Activated T-cell treated with anti-CD3 and anti-CD28 coated beads for 24 hours (primary cell): ENCODE results near the gene LMF2.
"Not testable (repeated sequence)": the region's sequence is repeated elsewhere in the genome, so short reads cannot be mapped to it uniquely, and the experiment has no call there.

Experiments
- DNase-seq: peaks from one replicate; pipeline ENCODE4 v3.0.0-alpha.2; 2020; ENCODE audit warnings: low read depth

Gene LMF2

DNA sequence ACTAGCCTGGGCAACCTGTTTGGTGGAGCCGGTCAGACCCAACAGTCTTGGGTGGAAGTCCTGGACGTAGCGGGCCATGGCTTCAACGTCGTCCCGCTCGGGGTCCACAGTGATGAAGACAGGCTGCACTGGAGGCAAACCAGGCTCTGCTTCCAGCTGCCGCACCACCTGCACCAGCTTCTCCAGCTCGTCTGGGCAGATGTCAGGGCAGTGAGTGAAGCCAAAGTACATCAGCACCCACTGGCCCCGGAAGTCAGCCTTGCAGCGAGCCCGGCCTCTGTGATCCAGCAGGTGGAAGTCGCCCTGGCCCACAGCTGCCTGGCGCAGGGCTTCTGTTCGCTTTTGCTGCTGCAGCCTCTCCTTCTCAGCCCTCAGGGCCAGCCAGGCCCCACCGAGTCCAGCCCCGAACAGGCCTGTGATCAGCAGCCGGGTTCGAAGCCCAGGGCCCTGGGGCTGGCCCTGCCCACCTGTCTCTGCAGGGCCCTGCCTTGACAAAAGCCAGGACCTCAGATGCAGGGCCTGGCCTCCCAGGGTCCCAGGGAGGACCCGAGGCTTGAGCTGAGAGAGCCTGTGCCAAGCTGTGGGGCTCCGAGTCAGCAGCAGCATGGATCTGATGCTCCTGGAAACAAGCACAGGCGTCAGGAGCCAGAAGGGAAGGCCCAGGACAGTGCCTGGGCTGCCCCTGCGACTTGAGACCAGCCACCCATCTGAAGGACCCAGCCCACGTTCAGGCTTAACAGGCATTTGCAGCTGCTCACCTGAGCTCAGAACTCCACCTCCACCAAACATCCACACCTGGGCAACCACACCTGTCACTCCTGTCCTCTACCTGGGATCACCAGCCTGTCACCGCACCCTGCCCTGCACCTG is 16.5 kb upstream of the LMF2 start:
- no peak for DNase-seq

- no peak for DNase-seq
Observed at GRCh38 chr22:50523458-50523805, 15.9 kb upstream of the LMF2 start.

DNA sequence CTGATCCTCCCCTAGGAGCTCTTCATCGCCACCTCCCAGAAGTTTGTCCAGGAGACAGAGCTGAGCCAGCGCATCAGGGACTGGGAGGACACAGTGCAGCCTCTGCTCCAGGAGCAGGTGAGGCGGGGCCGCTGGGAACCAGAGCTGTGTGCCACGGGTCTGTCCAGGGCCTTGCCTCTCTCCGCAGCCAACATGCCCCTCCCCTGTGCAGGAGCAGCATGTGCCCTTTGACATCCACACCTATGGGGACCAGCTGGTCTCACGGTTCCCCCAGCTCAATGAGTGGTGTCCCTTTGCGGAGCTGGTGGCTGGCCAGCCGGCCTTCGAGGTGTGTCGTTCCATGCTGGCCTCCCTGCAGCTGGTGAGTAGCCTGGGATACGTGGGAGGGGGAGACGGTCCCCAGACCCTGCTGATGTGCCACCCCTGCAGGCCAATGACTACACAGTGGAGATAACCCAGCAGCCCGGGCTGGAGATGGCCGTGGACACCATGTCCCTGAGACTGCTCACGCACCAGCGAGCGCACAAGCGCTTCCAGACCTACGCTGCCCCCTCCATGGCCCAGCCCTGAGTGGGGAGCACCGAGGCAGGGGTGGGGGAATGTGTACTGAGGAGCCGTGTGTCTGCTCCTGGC is 15.4 kb upstream of the LMF2 start:
- no peak for DNase-seq

DNA sequence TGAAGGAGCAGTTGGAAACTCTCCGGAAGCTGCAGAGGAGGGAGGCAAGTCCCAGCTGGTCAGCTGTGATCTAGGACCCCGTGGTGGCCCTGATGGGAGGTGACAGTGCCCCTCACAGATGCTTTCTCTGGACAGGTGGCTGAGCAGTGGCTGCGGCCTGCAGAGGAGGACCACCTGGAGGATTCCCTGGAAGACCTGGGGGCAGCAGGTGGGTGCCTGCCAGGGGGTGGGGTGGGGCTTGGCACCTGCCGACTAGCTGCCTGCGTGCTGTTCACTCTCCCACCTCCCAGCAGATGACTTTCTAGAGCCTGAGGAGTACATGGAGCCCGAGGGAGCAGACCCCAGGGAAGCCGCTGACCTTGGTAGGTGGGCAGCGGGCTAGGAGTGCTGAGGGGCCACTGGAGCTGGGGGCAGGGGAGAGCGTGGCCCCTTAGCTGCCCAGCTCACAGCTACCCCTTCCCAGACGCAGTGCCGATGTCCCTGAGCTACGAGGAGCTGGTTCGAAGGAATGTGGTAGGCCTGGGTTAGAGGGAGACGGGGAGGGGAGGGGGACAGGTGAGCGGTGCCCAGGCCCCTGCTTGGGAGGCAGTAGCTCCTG is 14.8 kb upstream of the LMF2 start:
- DNase-seq = no peak

GRCh38 chr22:50521710-50522109 is 14.2 kb upstream of the LMF2 start:
- DNase-seq = no peak

DNA sequence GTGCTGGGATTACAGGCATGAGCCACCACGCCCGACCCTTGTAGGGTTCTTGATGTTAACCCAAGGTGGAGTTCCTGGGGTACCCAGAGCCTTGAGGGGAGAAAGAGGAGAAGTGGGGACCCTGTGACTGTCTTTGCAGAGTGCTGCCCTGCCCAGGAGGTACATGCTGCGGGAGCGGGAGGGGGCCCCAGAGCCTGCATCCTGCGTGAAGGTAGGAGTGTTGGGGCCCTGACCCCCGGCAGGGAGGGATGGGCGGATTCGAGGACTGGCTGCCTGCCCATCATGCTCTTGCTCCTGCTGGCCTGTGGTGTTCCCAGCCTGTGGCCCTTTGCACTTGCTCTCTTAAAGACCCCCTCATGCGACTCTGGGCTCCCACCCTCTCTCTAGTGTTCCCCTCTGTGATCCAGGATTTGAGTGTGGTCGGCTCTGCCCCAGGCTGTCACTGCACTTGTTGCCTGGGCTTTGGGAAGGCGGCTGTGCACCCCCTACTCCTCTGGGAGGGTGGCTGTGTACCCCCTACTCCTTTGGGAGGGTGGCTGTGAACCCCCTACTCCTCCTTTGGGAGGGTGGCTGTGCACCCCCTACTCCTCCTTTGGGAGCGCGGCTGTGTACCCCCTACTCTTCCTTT is 13.4 kb upstream of the LMF2 start:
- no peak for DNase-seq

DNA sequence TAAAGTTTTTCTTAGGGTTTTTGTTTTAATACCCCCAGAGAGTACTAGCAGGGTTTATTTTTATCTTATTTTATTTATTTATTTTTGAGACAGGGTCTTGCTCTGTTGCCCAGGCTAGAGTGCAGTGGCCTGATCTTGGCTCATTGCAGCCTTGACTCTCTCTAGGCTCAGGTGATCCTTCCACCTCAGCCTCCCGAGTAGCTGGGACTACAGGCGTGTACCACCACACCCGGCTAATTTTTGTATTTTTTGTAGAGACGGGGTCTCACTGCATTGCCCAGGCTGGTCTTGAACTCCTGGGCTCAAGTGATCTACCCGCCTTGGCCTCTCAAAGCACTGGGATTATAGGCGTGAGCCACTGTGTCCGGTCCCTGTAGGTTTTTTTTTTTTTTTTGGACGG is 12.7 kb upstream of the LMF2 start:
- not testable (repeated sequence) for DNase-seq

- DNase-seq = no peak
Observed at GRCh38 chr22:50519151-50519550, 11.6 kb upstream of the LMF2 start.

DNA sequence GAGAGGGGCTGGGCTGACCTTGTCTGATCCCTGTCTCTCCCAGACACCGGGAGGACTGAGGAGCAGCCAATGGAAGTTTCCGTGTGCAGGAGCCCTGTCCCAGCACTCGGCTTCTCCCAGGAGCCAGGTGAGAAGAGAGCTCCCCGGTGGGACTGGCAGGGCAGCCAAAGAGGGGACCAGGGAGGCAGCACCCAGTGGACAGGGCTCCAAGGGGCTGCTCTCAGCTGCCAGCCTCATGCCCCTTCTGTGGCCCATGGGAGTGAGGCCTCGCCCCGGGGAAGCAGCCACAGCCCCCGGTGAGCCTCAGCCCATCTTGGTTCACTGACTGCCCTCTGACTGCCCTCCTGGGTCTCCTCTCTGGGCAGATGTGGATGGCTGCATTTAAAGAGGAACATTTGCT is 11.1 kb upstream of the LMF2 start:
- DNase-seq = no peak

- DNase-seq = no peak
Observed at GRCh38 chr22:50517495-50518260, 10.2 kb upstream of the LMF2 start.

DNA sequence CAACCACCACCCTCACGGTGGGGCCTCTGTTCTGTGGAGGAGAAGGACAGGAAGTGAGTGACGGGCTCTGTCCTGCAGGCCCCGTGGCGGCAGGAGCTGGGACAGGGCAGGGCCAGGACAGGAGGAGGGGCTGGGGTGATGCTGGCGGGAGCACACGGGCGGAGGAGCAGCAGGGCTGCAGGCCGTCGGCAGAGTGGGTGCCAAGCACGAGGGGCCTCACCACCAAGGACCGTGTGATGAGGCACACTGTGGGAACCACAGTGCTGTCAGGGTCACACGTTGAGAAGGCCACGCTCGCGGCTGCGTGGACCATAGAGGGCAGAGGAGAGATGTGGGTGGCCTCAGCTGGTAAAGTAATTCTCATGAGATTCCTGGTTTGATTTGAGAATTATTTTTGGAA is 9.4 kb upstream of the LMF2 start:
- DNase-seq = no peak

DNA sequence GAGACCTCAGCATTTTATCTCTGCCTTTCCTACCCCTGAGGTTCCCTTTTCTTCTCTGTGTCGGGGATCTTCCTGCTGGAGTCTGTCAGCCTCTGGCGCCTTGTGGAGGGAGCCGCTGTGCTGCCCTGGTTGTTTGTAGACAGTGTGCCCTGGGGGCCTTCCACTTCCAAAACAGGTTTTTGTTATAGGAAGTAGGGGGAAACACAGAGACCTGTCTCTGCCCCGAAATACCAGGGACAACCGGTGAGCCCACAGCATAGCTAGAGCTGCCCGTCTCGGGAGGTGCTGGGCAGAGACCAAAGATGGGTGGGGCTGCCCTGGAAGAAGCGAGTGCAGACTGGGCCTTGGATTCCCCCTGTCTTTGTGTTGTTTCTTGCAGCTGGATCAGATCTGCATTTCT is 8.6 kb upstream of the LMF2 start:
- no peak for DNase-seq

- no peak for DNase-seq
Observed at GRCh38 chr22:50513175-50513574, 5.7 kb upstream of the LMF2 start.

GRCh38 chr22:50508897-50509296 is 1.4 kb upstream of the LMF2 start:
- no peak for DNase-seq

- peak; percentile 97 for DNase-seq
Observed at GRCh38 chr22:50507991-50508884, 736 bp upstream of the LMF2 start, which contains the start of gene NCAPH2. NCAPH2 (plus strand) TSS chr22:50508224; CDS start chr22:50508338, 114 bp downstream.

GRCh38 chr22:50506611-50507420 is 686 bp downstream of the LMF2 start:
- DNase-seq = no peak

DNA sequence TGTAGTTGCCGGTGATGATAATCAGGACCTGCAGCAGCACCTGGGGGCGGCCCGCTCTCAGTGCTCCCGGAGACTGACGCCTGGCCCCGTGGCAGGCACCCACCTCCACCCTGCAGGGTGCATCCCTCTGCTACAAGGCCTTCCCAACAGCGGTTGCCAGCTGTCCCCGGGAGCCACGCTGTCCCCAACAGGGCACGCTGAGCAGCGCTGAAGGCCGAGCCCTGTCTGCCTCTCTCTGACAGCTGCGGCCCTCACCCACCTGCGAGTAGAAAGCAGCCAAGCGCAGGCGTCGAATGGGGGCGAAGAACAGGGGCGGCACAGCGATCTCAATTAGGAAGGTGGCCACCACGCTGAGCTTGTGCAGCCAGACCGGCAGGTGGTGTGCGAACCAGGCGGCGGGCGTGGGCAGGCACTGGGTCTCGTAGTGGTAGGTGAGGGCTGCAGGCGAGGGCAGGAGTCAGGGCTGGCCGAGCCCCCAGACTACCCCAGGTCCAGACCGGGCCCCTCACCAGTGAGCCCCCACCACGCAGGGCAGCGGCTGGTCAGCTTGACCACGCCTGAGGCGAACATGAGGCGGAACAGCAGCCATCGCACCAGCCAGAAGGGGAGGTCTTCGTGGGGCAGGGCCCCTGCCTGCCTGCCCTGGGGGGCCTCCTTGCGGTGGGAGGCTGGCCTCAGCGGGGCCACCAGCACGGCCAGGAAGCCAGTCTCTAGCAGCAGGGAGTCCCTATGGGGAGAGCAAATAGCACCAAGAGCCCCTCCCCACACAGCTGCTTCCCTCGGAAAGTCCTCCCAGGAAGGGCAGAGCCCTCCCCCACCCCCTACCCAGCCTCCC is 1.5 kb downstream of the LMF2 start:
- no peak for DNase-seq

- DNase-seq = no peak
Observed at GRCh38 chr22:50505276-50505775, 2.2 kb downstream of the LMF2 start.
